Left ventricle myocardium inferior (tissue), 1 donor: ENCODE results near the gene NDUFC2. TPM values are rescaled to one million over a fixed set of nuclear protein-coding genes. Genes with fewer than 3 reads are reported as not detected.

Experiments used
- DNase-seq: peaks from one replicate; pipeline ENCODE4 v3.0.0-alpha.2; 2020
- H3K27ac ChIP-seq: fragments of 200-600 bp; replicated peaks from 2 replicates; pipeline ENCODE4 v1.8.0; 2021
- H3K27me3 ChIP-seq: fragments of 200-600 bp; 2 replicates; pipeline ENCODE4 v1.8.0; 2021; ENCODE audit warnings: low read depth
- H3K36me3 ChIP-seq: fragments of 200-600 bp; 2 replicates; pipeline ENCODE4 v1.8.0; 2021
- H3K4me1 ChIP-seq: fragments of 200-600 bp; 2 replicates; pipeline ENCODE4 v1.8.0; 2021
- H3K4me3 ChIP-seq: fragments of 200-600 bp; 2 replicates; pipeline ENCODE4 v1.8.0; 2021; ENCODE audit warnings: mild to moderate bottlenecking, moderate library complexity
- H3K9me3 ChIP-seq: fragments of 200-600 bp; replicated peaks from 2 replicates; pipeline ENCODE4 v1.8.0; 2021
- CTCF ChIP-seq: fragments of 200-600 bp; IDR thresholded peaks from 2 replicates; pipeline ENCODE4 v1.8.0; 2021; ENCODE audit warnings: antibody characterized with exemption, mild to moderate bottlenecking, borderline replicate concordance
- intact Hi-C: fragments of 100-400 bp; cut with micrococcal nuclease; formaldehyde crosslinking; loops from one replicate; pipeline ENCODE4 v1.11.0; 2022
- total RNA-seq: library from RNA; stranded (reverse); fragmentation: NEBNext Ultra II Directional; extraction: Animal tissue kit (Norgen Biotek cat#: 25700); gene quantifications from one replicate; pipeline ENCODE4 v1.2.1, GENCODE V29; 2021
- donor health status: DM: no; HTN: yes; CAD: no; lungs with severe emphysema.

NDUFC2 gene
- total RNA-seq, 1 donor from 2014 or later, result 295 TPM

GRCh38 chr11:78036313-78036712, 43.3 kb downstream of the NDUFC2 start:
- intact Hi-C loops, result no loop called here

DNA sequence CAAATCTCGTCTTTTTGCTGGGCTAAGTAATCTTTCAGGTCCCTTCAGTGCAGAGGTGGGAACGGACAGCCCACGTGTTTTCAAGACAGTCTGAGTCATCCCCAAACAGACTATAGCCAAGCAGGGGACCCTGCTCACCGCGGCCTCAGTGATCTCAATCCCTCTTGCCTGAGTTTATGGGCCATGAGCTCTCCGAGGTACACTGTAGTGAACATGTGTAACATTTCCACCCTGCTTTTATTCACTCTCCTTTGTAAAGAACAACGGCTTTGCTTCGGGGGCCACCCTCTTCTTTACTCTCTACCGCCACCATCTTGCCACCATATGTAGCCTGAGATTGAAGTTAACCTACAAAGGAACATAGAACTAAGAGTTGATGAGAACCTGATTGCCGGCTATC, 45.0 kb downstream of the NDUFC2 start:
- peaks cover 13% of the 10 kb centered on the region for H3K4me1 ChIP-seq
- no peak for DNase-seq
- intact Hi-C loops, result no loop called here

More at GRCh38 chr11:78036313-78036712, 43.3 kb downstream of the NDUFC2 start:
- Histone ChIP-seq H3K9me3 (no peaks in the 10 kb centered on the region), H3K4me1 (peaks cover 14% of the 10 kb centered on the region), H3K27ac (no peak overlapping the region), H3K4me3 (no peak overlapping the region), H3K36me3 (no peaks in the 10 kb centered on the region), H3K27me3 (no peaks in the 10 kb centered on the region)
- no peak for DNase-seq
- TF ChIP-seq CTCF, result no peak

GRCh38 chr11:78033040-78033439, 46.6 kb downstream of the NDUFC2 start:
- DNase-seq, result no peak
- H3K9me3 ChIP-seq, result no peaks in the 10 kb centered on the region
- H3K36me3 ChIP-seq, result no peaks in the 10 kb centered on the region
- TF ChIP-seq CTCF, result no peak
- H3K27me3 ChIP-seq, result no peaks in the 10 kb centered on the region
- intact Hi-C loops, result no loop called here
- H3K27ac ChIP-seq, result no peak overlapping the region
- H3K4me1 ChIP-seq, result peaks cover 11% of the 10 kb centered on the region
- no peak overlapping the region for H3K4me3 ChIP-seq

More for the DNA sequence above, 45.0 kb downstream of the NDUFC2 start:
- Histone ChIP-seq H3K4me3 (no peak overlapping the region), H3K36me3 (no peaks in the 10 kb centered on the region), H3K9me3 (no peaks in the 10 kb centered on the region), H3K27me3 (no peaks in the 10 kb centered on the region), H3K27ac (no peak overlapping the region)
- no peak for TF ChIP-seq CTCF

DNA sequence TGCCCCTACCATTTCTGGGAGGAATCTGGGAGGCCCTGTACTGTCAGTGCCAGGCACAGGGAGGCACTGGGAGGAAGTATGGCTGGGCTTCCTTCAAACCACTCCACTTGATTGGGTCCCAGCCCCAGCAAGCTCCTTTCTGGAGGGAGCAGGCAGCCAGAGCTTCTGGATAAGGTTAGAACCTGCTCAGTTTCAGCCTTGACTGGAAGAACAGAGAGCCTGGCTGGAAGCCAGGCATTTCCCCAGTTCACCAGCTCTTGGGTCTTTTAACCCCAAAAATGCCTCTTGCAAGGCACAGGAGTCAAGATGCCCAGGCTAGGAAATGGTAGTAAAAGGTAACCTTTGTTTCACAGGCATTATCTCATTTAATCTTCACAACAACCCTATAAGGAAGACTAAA, 47.6 kb downstream of the NDUFC2 start:
- H3K4me3 ChIP-seq, result no peak overlapping the region
- intact Hi-C loops, result no loop called here
- no peaks in the 10 kb centered on the region for H3K27me3 ChIP-seq
- H3K9me3 ChIP-seq, result no peaks in the 10 kb centered on the region
- H3K27ac ChIP-seq, result no peak overlapping the region
- DNase-seq, result no peak
- H3K36me3 ChIP-seq, result no peaks in the 10 kb centered on the region
- peaks cover 11% of the 10 kb centered on the region for H3K4me1 ChIP-seq
- TF ChIP-seq CTCF, result no peak

DNA sequence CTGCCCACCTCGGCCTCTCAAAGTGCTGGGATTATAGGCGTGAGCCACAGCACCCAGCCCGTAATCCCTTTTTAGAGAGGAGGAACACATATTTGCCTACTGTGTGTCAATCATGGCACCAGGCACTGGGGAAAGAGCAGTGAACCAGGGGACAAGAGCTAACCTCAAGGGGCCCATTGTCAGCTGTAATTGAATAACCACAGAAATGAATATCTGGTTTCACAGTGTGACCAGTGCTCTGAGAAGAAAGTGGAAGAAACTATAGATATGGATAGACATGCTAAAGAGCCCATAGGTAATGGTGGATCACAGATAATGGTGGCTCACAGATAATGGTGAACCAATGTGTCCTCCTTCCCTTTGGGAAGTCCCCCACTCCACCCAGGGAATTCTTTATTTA, 48.0 kb downstream of the NDUFC2 start:
- Histone ChIP-seq H3K4me1 (peaks cover 11% of the 10 kb centered on the region), H3K9me3 (no peaks in the 10 kb centered on the region), H3K36me3 (no peaks in the 10 kb centered on the region), H3K27ac (no peak overlapping the region), H3K4me3 (no peak overlapping the region), H3K27me3 (no peaks in the 10 kb centered on the region)
- no peak for TF ChIP-seq CTCF
- intact Hi-C loops, result no loop called here
- no peak for DNase-seq
